Central memory CD8-positive, alpha-beta T cell (primary cell): ENCODE results near the gene KIAA0825.

Experiments
- ATAC-seq: fragments of 150-1000 bp; cut with Tn5 transposase; replicated peaks from 2 replicates; pipeline ENCODE4 v1.10.0; 2022; ENCODE audit warnings: mild to moderate bottlenecking, moderate FRiP score, moderate number of reproducible peaks; ENCODE audit not compliant: poor library complexity, severe bottlenecking; ENCODE audit errors: extremely low read depth
- DNase-seq, 2 donors: peaks; one replicate each; pipeline ENCODE4 v3.0.0; 2021; ENCODE audit warnings: low spot score in 2 of 2
- H3K27ac Mint-ChIP-seq: one replicate; pipeline ENCODE4 v1.8.0; 2022; ENCODE audit warnings: low read depth, mild to moderate bottlenecking, moderate library complexity, mixed read lengths
- H3K27me3 Mint-ChIP-seq: one replicate; pipeline ENCODE4 v1.8.0; 2022; ENCODE audit warnings: mixed read lengths
- H3K36me3 Mint-ChIP-seq: one replicate; pipeline ENCODE4 v1.8.0; 2022; ENCODE audit warnings: mild to moderate bottlenecking, moderate library complexity, mixed read lengths; ENCODE audit not compliant: insufficient read depth
- H3K4me1 Mint-ChIP-seq: one replicate; pipeline ENCODE4 v1.8.0; 2022; ENCODE audit warnings: mixed read lengths
- H3K4me3 Mint-ChIP-seq: one replicate; pipeline ENCODE4 v1.8.0; 2022; ENCODE audit warnings: mild to moderate bottlenecking, moderate library complexity, mixed read lengths
- H3K9me3 Mint-ChIP-seq: one replicate; pipeline ENCODE4 v1.8.0; 2022; ENCODE audit warnings: mixed read lengths

Gene KIAA0825

DNA sequence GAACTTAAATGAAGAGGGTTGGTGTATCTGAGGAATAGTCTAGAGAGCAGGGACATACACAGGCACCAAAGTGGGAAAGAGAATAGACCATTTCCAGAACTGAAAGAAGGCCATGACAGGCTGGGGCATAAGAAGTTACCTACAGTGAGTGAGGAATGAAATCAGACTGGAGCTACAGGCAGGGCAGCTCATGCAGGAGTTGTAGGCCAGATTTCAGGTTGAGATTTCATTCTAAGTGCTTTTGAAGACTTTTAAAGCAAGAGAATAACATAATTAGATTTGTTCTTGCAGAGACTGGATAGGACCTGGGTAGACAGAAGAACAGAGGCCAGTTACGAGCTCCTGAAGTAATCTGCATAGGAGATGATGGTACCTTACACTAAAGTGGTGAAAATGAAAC lies 280.8 kb downstream of the KIAA0825 start:
- no peaks in the 10 kb centered on the region for H3K27me3 Mint-ChIP-seq
- DNase-seq = no peak
- H3K4me3 Mint-ChIP-seq = no peak overlapping the region
- H3K4me1 Mint-ChIP-seq = no peaks in the 10 kb centered on the region
- no peaks in the 10 kb centered on the region for H3K36me3 Mint-ChIP-seq
- ATAC-seq = no peak
- no peaks in the 10 kb centered on the region for H3K9me3 Mint-ChIP-seq
- no peak overlapping the region for H3K27ac Mint-ChIP-seq

DNA sequence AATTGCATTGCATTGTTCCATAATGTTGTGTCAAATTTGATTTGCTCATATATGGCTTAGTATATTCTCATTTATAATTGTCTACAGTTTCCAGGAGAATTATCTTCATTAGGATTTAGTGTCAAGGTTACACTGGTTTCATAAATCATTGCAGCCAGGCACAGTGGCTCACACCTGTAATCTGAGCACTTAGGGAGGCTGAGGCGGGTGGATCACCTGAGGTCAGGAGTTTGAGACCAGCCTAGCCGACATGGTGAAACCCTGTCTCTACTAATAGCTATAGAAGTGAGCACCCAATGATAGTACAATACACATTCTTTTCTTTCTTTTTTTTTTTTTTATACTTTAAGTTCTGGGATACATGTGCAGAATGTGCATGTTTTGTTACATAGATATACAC lies 282.5 kb downstream of the KIAA0825 start:
- Mint-ChIP-seq H3K27me3 (no peaks in the 10 kb centered on the region), H3K4me1 (no peaks in the 10 kb centered on the region), H3K9me3 (no peaks in the 10 kb centered on the region), H3K27ac (no peak overlapping the region), H3K36me3 (no peaks in the 10 kb centered on the region), H3K4me3 (no peak overlapping the region)
- DNase-seq = no peak
- no peak for ATAC-seq

DNA sequence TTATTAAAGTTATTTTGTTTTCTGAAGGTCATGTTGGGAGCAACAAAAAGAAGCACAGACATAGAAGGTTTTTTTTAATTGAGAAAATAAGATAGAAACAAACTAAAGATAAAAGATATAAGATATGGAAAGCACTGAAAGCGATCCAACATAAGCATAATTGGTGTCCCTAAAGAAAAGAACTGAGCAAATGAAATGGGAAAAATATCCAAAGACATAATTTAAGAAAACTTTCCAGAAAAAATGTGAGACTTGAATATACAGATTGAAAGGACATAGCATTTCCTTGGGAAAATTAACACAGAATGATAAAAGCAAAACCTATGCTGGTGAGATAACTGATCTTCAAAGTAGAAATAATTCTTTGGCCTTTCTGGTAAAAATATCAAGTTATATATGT lies 289.3 kb downstream of the KIAA0825 start:
- no peaks in the 10 kb centered on the region for H3K36me3 Mint-ChIP-seq
- no peaks in the 10 kb centered on the region for H3K4me1 Mint-ChIP-seq
- ATAC-seq = no peak
- H3K9me3 Mint-ChIP-seq = peaks cover 5% of the 10 kb centered on the region
- DNase-seq = no peak
- no peak overlapping the region for H3K27ac Mint-ChIP-seq
- no peaks in the 10 kb centered on the region for H3K27me3 Mint-ChIP-seq
- no peak overlapping the region for H3K4me3 Mint-ChIP-seq

DNA sequence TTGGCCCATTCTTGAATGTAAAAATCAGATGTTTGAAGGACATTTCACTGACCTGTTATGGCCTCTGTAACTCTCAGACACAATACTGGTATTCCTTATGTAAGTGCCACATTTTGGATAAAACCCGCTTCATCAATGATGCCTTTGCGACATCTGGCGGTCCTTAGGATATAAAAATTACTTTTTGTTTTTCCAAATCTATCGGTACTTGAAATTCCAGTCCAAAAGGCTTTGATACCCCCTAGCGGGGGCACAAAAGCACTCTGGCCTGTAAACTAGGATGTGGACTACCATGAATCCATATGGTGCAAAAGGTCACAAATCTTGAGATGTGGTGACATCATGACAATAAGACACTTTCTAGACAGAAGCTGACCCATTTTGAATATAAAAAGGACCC lies 291.8 kb downstream of the KIAA0825 start:
- ATAC-seq = no peak
- Mint-ChIP-seq H3K9me3 (peaks cover 5% of the 10 kb centered on the region), H3K4me1 (no peaks in the 10 kb centered on the region), H3K27me3 (no peaks in the 10 kb centered on the region), H3K4me3 (no peak overlapping the region), H3K27ac (no peak overlapping the region), H3K36me3 (no peaks in the 10 kb centered on the region)
- no peak for DNase-seq

DNA sequence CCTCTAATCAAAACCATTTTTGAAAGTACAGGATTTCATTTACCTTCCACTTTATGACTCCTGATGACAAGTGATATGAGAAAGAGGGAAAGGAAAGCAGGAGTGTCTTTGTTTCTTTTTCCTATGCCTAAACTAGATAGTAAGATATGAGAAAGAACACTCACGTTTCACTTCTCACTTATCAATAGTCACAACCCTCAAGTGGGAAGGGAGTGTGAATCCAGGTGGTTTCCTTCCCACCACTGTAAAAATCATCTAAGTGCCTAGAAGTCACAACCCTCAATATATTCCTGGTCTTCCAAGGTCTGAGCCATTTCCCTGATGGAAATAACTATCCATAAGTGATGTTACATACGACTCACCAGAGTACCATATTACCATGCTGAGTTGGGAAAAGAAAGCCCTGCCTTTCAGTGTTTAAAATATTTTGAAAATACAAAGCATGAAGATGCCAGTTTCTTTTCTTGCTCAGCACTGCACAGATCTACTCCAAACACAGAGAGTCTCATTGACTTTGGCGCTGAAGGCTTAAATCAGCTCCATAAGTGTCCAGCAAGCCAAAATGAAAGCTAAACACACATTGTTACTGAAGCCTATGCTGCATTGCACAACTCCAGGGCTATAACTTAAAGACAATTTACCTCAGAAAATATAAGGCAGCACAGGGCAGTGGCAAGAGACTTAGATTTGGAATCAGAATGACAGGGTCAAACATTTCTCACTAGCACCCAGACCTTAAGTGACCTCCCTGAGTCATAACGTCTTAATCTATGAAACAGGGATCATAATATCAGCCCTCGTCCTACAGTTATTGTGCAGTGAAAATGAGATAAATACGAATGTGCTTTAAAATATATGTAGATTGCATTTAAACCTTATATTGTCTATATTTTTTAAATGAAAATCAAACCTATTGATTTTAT lies 301.2 kb downstream of the KIAA0825 start:
- Mint-ChIP-seq H3K9me3 (no peaks in the 10 kb centered on the region), H3K27me3 (no peaks in the 10 kb centered on the region), H3K4me1 (no peaks in the 10 kb centered on the region), H3K36me3 (no peaks in the 10 kb centered on the region), H3K4me3 (no peak overlapping the region), H3K27ac (no peak overlapping the region)
- ATAC-seq (no peak), DNase-seq (no peak)

DNA sequence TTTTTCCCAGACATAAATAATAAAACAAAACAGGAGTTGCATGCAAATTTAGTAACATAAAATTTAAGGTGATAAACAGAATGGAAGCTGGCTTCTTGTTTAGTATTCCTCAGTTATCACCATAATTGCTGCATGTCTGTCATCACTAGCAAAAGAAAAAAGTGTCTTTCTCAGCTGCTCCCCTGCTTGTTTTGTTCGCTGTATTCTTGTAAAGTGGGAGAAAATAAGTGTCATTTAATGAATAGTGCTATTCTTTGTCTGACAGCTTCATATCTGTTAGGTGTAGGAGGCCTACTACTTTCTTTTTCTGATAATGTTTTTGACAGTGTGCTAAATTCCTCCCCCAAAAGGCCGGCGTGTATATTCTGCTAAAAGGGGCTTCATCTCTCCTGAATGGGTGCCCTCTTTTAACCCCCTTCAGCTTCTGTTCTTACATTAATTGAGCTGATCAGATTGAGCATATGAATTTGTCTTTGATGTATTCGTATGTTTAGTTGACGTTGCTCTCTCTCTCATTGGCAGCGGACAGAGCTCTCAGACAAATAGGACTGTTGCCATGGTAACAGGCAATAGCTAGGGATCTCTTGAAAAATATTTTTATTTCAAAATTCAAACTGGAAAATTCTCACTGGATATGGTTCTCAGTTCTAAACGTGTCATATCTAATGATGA lies 303.8 kb downstream of the KIAA0825 start:
- no peak overlapping the region for H3K27ac Mint-ChIP-seq
- ATAC-seq (no peak), DNase-seq (no peak)
- no peak overlapping the region for H3K4me3 Mint-ChIP-seq
- H3K36me3 Mint-ChIP-seq = no peaks in the 10 kb centered on the region
- no peaks in the 10 kb centered on the region for H3K4me1 Mint-ChIP-seq
- no peaks in the 10 kb centered on the region for H3K27me3 Mint-ChIP-seq
- H3K9me3 Mint-ChIP-seq = no peaks in the 10 kb centered on the region

DNA sequence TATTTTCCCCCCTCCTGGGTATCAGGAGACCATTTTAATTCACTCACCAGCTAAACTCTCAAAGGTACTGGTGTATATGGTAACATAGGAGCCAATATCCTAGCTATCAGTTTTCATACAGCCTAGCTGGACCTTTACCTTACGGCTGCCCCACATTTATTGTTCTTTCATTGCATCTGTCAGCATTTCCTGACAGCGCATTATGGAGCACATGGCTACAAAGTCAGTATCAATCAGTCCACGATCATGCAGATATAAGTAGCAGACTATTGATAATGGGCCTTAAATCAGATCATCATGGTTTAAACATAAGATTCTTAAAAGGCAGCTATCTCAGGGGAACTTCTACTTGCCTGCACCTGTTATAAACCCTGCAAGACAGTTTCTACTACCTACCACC lies 304.7 kb downstream of the KIAA0825 start:
- no peak for DNase-seq
- H3K4me1 Mint-ChIP-seq = no peaks in the 10 kb centered on the region
- H3K36me3 Mint-ChIP-seq = no peaks in the 10 kb centered on the region
- H3K27ac Mint-ChIP-seq = no peak overlapping the region
- H3K27me3 Mint-ChIP-seq = no peaks in the 10 kb centered on the region
- ATAC-seq = no peak
- no peak overlapping the region for H3K4me3 Mint-ChIP-seq
- no peaks in the 10 kb centered on the region for H3K9me3 Mint-ChIP-seq

DNA sequence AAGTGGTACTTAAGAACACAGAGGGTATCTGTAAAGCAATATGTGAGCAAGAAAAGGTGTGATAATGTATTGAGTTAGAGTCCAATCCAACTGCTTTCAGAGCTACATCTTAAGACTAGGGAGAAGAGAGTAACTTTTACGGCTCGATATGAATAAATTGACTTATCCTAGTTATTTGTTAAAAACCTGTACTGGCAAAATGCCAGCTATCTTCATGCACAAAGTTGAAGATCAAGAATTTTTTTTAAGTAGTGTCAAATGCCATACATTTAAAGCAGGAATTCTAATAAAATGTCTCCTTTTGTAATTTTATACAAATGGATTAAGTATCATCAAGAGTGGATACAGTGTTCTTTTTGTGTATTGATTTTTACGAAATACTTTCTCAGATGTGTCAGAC lies 305.2 kb downstream of the KIAA0825 start:
- ATAC-seq (no peak), DNase-seq (no peak)
- Mint-ChIP-seq H3K4me3 (no peak overlapping the region), H3K9me3 (no peaks in the 10 kb centered on the region), H3K27me3 (no peaks in the 10 kb centered on the region), H3K27ac (no peak overlapping the region), H3K36me3 (no peaks in the 10 kb centered on the region), H3K4me1 (no peaks in the 10 kb centered on the region)

DNA sequence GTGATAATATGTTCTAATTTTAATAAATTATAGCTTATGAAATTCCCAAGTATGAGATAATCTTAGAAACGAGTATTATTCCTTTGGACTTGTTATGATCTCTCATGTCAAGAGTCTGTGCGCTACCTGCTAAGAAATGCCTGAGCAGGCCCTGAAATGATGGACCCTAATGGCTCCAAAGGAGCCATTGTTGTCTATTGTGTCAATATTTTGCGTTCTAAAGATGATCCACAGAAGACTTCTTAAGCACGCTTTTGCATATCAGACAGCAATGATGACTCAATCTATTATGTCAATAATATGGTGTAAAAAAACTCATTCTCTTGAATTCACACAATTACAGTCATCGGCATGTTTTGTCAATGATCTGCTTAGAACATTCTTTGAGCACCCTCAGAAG lies 306.1 kb downstream of the KIAA0825 start:
- H3K4me1 Mint-ChIP-seq = no peaks in the 10 kb centered on the region
- H3K36me3 Mint-ChIP-seq = no peaks in the 10 kb centered on the region
- no peaks in the 10 kb centered on the region for H3K9me3 Mint-ChIP-seq
- DNase-seq = no peak
- no peak overlapping the region for H3K27ac Mint-ChIP-seq
- H3K4me3 Mint-ChIP-seq = no peak overlapping the region
- H3K27me3 Mint-ChIP-seq = no peaks in the 10 kb centered on the region
- no peak for ATAC-seq

DNA sequence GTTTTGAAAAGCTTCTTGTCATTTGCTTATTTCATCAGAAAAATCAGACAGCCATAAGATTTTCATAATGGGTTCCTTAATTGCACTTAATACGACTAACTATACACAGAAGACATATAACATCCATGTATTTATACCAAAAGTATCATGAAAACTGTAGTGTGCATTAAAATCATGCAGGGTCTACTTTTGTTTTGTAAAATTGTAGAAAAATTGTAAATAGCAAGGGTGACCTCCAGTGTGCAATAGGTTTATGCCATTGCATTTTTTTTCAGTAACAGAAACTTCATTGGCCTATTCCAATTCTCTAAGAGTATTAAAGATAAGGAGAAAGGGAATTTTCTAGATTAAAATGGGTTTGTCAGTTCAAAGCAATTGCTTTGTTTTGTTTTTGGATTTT lies 307.6 kb downstream of the KIAA0825 start:
- Mint-ChIP-seq H3K4me3 (no peak overlapping the region), H3K27me3 (no peaks in the 10 kb centered on the region), H3K27ac (no peak overlapping the region), H3K9me3 (no peaks in the 10 kb centered on the region), H3K36me3 (no peaks in the 10 kb centered on the region), H3K4me1 (no peaks in the 10 kb centered on the region)
- no peak for DNase-seq
- ATAC-seq = no peak

DNA sequence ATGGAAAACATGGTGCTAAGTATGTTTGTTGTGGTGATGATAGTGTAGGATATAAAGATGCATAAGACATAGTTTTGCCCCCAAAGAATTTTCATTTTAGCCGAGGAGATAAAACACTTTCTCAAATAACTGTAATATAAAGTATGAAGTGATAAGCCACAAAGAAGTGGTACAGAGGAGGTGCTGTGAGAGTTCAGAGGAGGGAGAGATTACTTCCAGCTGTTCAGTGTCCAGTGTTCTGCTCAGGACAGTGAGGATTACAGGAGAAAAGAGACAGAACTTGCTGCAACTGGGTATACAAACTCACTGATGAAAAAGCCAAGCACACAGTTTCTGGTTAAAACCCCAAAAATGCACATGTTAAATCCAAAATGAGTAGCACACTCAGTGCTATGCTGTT lies 309.3 kb downstream of the KIAA0825 start:
- no peak for DNase-seq
- H3K4me3 Mint-ChIP-seq = no peak overlapping the region
- no peaks in the 10 kb centered on the region for H3K4me1 Mint-ChIP-seq
- H3K27ac Mint-ChIP-seq = no peak overlapping the region
- ATAC-seq = no peak
- H3K27me3 Mint-ChIP-seq = no peaks in the 10 kb centered on the region
- H3K9me3 Mint-ChIP-seq = no peaks in the 10 kb centered on the region
- no peaks in the 10 kb centered on the region for H3K36me3 Mint-ChIP-seq

DNA sequence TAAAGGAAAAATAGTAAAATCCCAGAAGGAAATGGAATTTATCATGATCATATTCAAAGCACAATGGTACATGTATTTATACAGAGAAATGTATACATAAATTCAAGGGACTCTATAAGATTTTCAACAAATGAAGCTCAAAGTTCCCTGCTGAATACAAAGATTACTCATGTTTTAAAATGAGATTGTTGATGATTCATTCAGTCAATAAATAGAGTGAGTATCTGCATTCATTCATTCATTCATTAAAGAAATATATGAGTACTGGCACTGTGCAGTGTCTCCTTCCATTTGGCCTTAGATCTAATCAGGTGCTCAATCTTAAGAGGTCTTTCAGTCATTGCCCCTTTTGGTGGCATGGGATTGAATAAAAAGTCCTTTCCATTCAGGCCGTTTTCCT lies 310.0 kb downstream of the KIAA0825 start:
- H3K36me3 Mint-ChIP-seq = no peaks in the 10 kb centered on the region
- ATAC-seq (no peak), DNase-seq (no peak)
- H3K27ac Mint-ChIP-seq = no peak overlapping the region
- H3K9me3 Mint-ChIP-seq = no peaks in the 10 kb centered on the region
- no peaks in the 10 kb centered on the region for H3K4me1 Mint-ChIP-seq
- no peaks in the 10 kb centered on the region for H3K27me3 Mint-ChIP-seq
- H3K4me3 Mint-ChIP-seq = no peak overlapping the region

DNA sequence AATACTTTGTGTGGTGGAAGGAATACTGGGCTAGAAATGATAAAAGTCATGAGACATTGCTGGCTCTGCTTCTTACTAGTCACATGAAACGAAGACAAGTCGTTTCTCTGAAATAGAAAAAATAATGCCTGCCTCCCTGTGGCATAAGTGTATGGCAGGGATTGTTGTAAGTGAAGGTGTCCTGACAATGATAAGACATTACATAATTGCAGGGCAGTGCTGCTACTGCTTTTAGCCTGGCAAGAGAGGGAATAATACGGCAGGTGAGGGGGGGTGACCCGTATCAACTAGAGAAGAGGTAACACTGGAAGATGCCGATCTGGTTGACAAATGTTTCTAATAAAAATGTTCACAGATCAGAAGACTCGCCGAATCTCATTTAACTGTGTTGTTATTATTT lies 314.3 kb downstream of the KIAA0825 start:
- Mint-ChIP-seq H3K4me1 (no peaks in the 10 kb centered on the region), H3K9me3 (no peaks in the 10 kb centered on the region), H3K4me3 (no peak overlapping the region), H3K36me3 (no peaks in the 10 kb centered on the region), H3K27ac (no peak overlapping the region), H3K27me3 (no peaks in the 10 kb centered on the region)
- no peak for DNase-seq
- no peak for ATAC-seq
